ENCODE data around the gene MICAL3.

GRCh38 chr22:17943533-17944249 is 80.7 kb downstream of the MICAL3 start:
- no peak for TF ChIP-seq EP300 (IDR thresholded peaks at IDR 0.05)
- no peak for TF ChIP-seq CTCF (IDR thresholded peaks at IDR 0.05)
- TF ChIP-seq POLR2A (IDR thresholded peaks at IDR 0.05), result no peak
- no peak for TF ChIP-seq POLR2AphosphoS5 (IDR thresholded peaks at IDR 0.05)
